Anterior cingulate cortex (tissue), 58 donors: ENCODE measurements around the gene VPS52.

Source experiments
- DNase-seq, 58 donors: peaks; one replicate each; lab custom pipeline; 2025; lab: John Stamatoyannopoulos, UW

The VPS52 gene

GRCh38 chr6:33201935-33202334 lies 69.7 kb downstream of the VPS52 start:
- DNase-seq: no peak

DNA sequence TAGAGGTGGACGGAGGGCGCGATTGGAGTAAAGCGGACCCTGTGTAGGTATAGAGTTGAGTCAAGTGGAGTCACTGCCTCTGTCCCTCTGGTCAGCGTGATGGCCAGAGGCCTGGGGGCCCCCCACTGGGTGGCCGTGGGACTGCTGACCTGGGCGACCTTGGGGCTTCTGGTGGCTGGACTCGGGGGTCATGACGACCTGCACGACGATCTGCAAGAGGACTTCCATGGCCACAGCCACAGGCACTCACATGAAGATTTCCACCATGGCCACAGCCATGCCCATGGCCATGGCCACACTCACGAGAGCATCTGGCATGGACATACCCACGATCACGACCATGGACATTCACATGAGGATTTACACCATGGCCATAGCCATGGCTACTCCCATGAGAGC lies 70.5 kb downstream of the VPS52 start:
- peak in 2 of 58 donors; percentile 34 to 52 for DNase-seq
